ENCODE data around the gene HOXA9.

Gene HOXA9

GRCh38 chr7:27165089-27165995 lies at the start of gene HOXA9:
TSS of gene HOXA9 (minus strand) at chr7:27165537. CDS start at chr7:27165457, 80 bp downstream.
- no peak for DNase-seq

GRCh38 chr7:27214239-27214950 lies 49.1 kb upstream of the HOXA9 start:
- no peak for DNase-seq

- no peak for DNase-seq
Observed at GRCh38 chr7:27213433-27214238, 48.3 kb upstream of the HOXA9 start.

GRCh38 chr7:27212497-27213432 lies 47.4 kb upstream of the HOXA9 start:
- DNase-seq: no peak

- no peak for DNase-seq
Observed at GRCh38 chr7:27211764-27212204, 46.4 kb upstream of the HOXA9 start.

GRCh38 chr7:27211084-27211446 lies 45.7 kb upstream of the HOXA9 start:
- DNase-seq: no peak

- peak in 1 of 2 donors; percentile 54 for DNase-seq
Observed at GRCh38 chr7:27210441-27211083, 45.2 kb upstream of the HOXA9 start.

GRCh38 chr7:27209933-27210440 lies 44.6 kb upstream of the HOXA9 start:
- no peak for DNase-seq

- no peak for DNase-seq
Observed at GRCh38 chr7:27208998-27209397, 43.7 kb upstream of the HOXA9 start.

GRCh38 chr7:27207348-27207985 lies 42.1 kb upstream of the HOXA9 start:
- DNase-seq: no peak

- no peak for DNase-seq
Observed at GRCh38 chr7:27205325-27206280, 40.3 kb upstream of the HOXA9 start.

GRCh38 chr7:27204851-27205322 lies 39.5 kb upstream of the HOXA9 start:
- no peak for DNase-seq

GRCh38 chr7:27203964-27204594 lies 38.7 kb upstream of the HOXA9 start:
- no peak for DNase-seq

GRCh38 chr7:27203365-27203953 lies 38.1 kb upstream of the HOXA9 start:
- DNase-seq: no peak

GRCh38 chr7:27202862-27203134 lies 37.5 kb upstream of the HOXA9 start:
- DNase-seq: no peak

GRCh38 chr7:27202018-27202861 lies 36.9 kb upstream of the HOXA9 start:
- DNase-seq: no peak

GRCh38 chr7:27201580-27202017 lies 36.3 kb upstream of the HOXA9 start:
- no peak for DNase-seq
